Kidney (tissue), 14 donors: Measurements from ENCODE around the gene HBS1L. TPM values are rescaled to one million over a fixed set of nuclear protein-coding genes. Genes with fewer than 3 reads are reported as not detected.

Experiments
- DNase-seq, 5 donors: peaks; one replicate each; pipeline ENCODE4 v3.0.0-alpha.2; 2013 to 2020
- FAIRE-seq: peaks from 2 replicates; lab custom pipeline; 2012; peaks lifted over from hg19 to GRCh38; lab: Jason Lieb, UNC
- H3K27ac ChIP-seq, 2 donors: one replicate each; pipeline ENCODE4 v1.7.0; 2013; ENCODE audit warnings: low read depth in 2 of 2, low read length in 2 of 2, inconsistent platforms in 1 of 2
- H3K27me3 ChIP-seq: one replicate; pipeline ENCODE4 v1.7.1; 2013; ENCODE audit warnings: low read length, inconsistent platforms; ENCODE audit not compliant: control insufficient read depth, insufficient read depth
- H3K36me3 ChIP-seq, 3 donors: one replicate each; pipeline versions ENCODE4 v1.7.0 to v1.7.1; 2013; ENCODE audit warnings: low read length in 3 of 3, control low read depth in 1 of 3, inconsistent platforms in 1 of 3; ENCODE audit not compliant: insufficient read depth in 3 of 3, control insufficient read depth in 2 of 3
- H3K4me1 ChIP-seq, 3 donors: one replicate each; pipeline versions ENCODE4 v1.7.0 to v1.7.1; 2013; ENCODE audit warnings: low read length in 3 of 3, inconsistent platforms in 1 of 3, low read depth in 1 of 3; ENCODE audit not compliant: control insufficient read depth in 2 of 3, insufficient read depth in 2 of 3
- H3K4me3 ChIP-seq, 3 donors: one replicate each; pipeline versions ENCODE4 v1.7.0 to v1.8.1; 2013; ENCODE audit warnings: low read length in 3 of 3, control low read depth in 1 of 3, inconsistent platforms in 1 of 3
- H3K9ac ChIP-seq, 3 donors: one replicate each; pipeline versions ENCODE4 v1.7.0 to v1.7.1; 2013; ENCODE audit warnings: low read length in 3 of 3, control low read depth in 1 of 3, inconsistent platforms in 1 of 3
- H3K9me3 ChIP-seq, 3 donors: one replicate each; pipeline versions ENCODE4 v1.7.0 to v1.7.1; 2013; ENCODE audit warnings: low read length in 3 of 3, control low read depth in 1 of 3, inconsistent platforms in 1 of 3; ENCODE audit not compliant: control insufficient read depth in 2 of 3, insufficient read depth in 1 of 3
- intact Hi-C: fragments of 100-400 bp; cut with DNase I; formaldehyde crosslinking; loops from one replicate; pipeline ENCODE4 v1.11.1; 2022
- polyA plus RNA-seq: library from polyadenylated mRNA; stranded (reverse); fragments of 350-450 nt; fragmentation: Illumina TruSeq; extraction: RNeasy Lipid Tissue Mini Kit (QIAGEN cat#74804); gene quantifications from one replicate; pipeline ENCODE4 v1.2.3, GENCODE V29; 2014; ENCODE audit warnings: low read depth, low replicate concordance; ENCODE audit not compliant: insufficient read depth
- total RNA-seq: library from RNA; stranded (reverse); fragmentation: NEBNext Ultra II Directional; extraction: Animal tissue kit (Norgen Biotek cat#: 25700); gene quantifications from one replicate; pipeline ENCODE4 v1.2.1, GENCODE V29; 2021
- TF ChIP-seq, protein P1 (sequence below): IDR thresholded peaks from 3 replicates; pipeline ENCODE4 v1.5.1; 2012; ENCODE audit warnings: mild to moderate bottlenecking, moderate library complexity, borderline replicate concordance; ENCODE audit not compliant: insufficient read depth; ENCODE audit errors: extremely low read depth
- donor health status: control.
- donor health status: control.
- donor health status: control.
- donor health status: control.
- donor health status: control.
- donor health status: DM: yes; HTN: yes; CAD: no.
- donor health status: Normal renal cell carcinoma (clear cell type).

HBS1L gene
- total and polyA plus RNA-seq, 2 donors from 2014 or later, result 21.0 to 59.1 TPM

DNA sequence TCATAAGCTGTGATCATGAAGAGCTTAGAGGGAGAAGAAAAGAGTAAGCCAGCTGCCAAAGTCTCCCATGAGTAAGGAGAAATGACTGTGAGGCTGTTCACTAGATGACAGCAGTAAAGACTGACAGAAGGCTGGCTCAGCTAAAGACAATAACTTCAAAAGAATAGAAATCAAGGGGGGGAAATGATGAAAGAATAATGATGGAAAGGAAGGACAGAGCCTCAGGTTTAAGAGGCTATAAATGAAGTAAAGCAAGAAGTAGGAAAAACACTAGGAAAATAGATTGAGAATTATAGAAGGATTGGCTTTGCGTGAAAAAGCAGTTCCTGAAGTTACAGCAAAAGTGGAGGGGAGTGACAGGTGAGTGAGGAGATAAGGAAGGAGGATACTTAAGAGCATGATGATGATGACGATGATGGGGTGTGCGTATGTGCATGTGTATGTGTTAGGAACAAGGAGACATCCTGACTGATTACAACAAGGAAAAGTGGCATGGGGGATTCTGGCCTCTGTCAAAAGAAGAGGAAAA is 48.2 kb downstream of the HBS1L start:
- Histone ChIP-seq H3K27me3 (no peaks in the 10 kb centered on the region), H3K27ac (no peak overlapping the region), H3K36me3 (no peaks in the 10 kb centered on the region), H3K9me3 (no peaks in the 10 kb centered on the region), H3K9ac (no peak overlapping the region), H3K4me3 (no peak overlapping the region), H3K4me1 (peaks cover 0 to 4% (median 0%) of the 10 kb centered on the region in 3 donors)
- TF ChIP-seq, protein P1, sequence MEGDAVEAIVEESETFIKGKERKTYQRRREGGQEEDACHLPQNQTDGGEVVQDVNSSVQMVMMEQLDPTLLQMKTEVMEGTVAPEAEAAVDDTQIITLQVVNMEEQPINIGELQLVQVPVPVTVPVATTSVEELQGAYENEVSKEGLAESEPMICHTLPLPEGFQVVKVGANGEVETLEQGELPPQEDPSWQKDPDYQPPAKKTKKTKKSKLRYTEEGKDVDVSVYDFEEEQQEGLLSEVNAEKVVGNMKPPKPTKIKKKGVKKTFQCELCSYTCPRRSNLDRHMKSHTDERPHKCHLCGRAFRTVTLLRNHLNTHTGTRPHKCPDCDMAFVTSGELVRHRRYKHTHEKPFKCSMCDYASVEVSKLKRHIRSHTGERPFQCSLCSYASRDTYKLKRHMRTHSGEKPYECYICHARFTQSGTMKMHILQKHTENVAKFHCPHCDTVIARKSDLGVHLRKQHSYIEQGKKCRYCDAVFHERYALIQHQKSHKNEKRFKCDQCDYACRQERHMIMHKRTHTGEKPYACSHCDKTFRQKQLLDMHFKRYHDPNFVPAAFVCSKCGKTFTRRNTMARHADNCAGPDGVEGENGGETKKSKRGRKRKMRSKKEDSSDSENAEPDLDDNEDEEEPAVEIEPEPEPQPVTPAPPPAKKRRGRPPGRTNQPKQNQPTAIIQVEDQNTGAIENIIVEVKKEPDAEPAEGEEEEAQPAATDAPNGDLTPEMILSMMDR, result no peak
- FAIRE-seq (no peak), DNase-seq (no peak)
- intact Hi-C loops, result no loop called here

- no peak for FAIRE-seq
- Histone ChIP-seq H3K27me3 (no peaks in the 10 kb centered on the region), H3K27ac (no peak overlapping the region), H3K36me3 (no peaks in the 10 kb centered on the region), H3K9me3 (no peaks in the 10 kb centered on the region), H3K9ac (no peak overlapping the region), H3K4me1 (peaks cover 0 to 4% (median 0%) of the 10 kb centered on the region in 3 donors), H3K4me3 (no peak overlapping the region)
- TF ChIP-seq, protein P1, result no peak
- intact Hi-C loops, result no loop called here
- no peak for DNase-seq
Measured at GRCh38 chr6:135004399-135004798, 50.2 kb downstream of the HBS1L start.

GRCh38 chr6:135002974-135003703 is 51.5 kb downstream of the HBS1L start:
- DNase-seq (no peak), FAIRE-seq (no peak)
- Histone ChIP-seq H3K27me3 (no peaks in the 10 kb centered on the region), H3K9me3 (no peaks in the 10 kb centered on the region), H3K4me1 (peaks cover 0 to under 1% (median 0%) of the 10 kb centered on the region in 3 donors), H3K4me3 (no peak overlapping the region), H3K27ac (no peak overlapping the region), H3K36me3 (no peaks in the 10 kb centered on the region), H3K9ac (no peak overlapping the region)
- intact Hi-C loops, result no loop called here
- TF ChIP-seq, protein P1, result no peak
